Measurements from ENCODE around the gene BRPF1.

DNA sequence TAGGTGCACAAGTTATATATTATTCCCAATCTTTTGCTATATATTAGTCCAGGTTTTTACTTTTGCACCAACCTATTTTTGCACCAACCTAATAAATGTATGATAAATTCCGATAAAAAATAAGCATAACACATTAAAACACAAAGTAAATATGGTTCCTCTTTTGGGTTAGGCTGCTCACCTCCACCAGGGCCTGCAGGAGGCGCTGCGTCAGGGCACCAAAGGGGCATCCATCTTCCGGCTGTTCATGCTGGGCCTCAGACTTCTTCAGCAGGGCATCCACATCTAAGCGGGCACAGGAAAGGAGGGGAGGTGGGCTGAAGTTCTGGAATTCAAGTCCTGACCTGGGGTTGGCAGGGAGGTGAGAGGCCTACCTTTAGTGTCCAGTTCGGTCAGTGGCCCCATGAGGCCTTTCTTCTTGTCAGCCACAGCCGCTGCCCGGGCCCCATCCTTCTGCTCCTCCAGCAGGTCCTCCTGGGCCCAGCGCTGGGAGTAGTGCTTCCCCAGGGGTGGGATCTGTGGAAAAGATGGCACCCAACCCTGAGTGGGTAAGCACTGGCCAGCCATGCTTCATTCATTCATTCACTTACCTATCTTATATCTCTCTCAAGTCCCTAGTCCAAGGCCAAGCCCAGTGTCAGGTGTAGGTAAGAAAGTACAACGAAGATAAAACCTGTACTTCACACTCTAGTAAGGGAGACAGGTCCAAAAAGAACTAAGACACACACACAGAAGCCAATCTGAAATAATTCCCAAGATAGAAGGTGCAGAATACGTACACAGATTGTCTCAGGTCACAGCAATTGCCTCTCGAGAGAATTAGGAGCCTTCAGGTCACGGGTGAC lies 55.5 kb downstream of the BRPF1 start:
- TF ChIP-seq, protein P1, sequence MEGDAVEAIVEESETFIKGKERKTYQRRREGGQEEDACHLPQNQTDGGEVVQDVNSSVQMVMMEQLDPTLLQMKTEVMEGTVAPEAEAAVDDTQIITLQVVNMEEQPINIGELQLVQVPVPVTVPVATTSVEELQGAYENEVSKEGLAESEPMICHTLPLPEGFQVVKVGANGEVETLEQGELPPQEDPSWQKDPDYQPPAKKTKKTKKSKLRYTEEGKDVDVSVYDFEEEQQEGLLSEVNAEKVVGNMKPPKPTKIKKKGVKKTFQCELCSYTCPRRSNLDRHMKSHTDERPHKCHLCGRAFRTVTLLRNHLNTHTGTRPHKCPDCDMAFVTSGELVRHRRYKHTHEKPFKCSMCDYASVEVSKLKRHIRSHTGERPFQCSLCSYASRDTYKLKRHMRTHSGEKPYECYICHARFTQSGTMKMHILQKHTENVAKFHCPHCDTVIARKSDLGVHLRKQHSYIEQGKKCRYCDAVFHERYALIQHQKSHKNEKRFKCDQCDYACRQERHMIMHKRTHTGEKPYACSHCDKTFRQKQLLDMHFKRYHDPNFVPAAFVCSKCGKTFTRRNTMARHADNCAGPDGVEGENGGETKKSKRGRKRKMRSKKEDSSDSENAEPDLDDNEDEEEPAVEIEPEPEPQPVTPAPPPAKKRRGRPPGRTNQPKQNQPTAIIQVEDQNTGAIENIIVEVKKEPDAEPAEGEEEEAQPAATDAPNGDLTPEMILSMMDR (IDR thresholded peaks at IDR 0.05) = peak; percentile 69
- TF ChIP-seq ZFX (IDR thresholded peaks at IDR 0.05; ENCODE audit: borderline replicate concordance) = no peak

Data from 22Rv1 (cell line).